Measurements from ENCODE around the gene ALG12. TPM values are rescaled to one million over a fixed set of nuclear protein-coding genes. Genes with fewer than 3 reads are reported as not detected.

Gene ALG12
- total RNA-seq, 1 experiment from 2014 or later: 16.6 TPM

DNA sequence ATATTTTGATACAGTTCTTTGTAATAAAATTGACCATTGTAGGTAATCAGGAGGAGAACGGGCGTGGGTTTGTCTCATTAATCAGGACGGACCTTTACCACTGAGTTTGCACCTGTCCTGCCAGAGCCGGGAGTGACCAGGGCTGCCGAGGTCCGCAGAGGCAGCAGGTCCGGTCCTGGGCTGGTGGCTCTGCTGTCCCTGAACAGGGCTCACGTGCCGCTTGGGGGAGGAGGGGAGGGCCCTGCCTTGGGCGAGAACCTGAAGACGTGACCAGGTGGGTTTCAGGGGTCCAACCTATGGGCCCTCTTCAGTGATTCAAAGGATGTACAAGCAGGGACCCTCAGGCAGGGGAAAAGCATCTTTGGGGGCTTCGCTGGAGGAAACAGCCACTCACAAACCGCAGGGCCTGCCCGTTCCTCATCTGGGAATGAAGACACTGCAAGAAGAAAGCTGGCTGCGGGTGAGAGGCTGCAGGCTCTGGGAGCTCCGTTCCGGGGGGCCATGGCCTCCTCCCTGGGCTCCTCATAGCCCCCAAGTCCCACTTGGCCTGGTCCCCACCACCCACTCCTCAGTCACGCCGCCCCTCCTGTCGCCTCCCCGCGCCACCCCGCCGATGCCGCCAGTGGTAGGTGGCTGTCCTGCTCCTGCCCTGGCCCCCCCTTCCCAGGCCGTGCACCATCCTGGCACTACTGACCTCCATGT is 9.4 kb upstream of the ALG12 start:
- ATAC-seq (no peak), DNase-seq (ENCODE audit: low read depth, low spot score) (no peak)
- H3K36me3 ChIP-seq (ENCODE audit: control insufficient read depth in 1 of 2, insufficient read depth in 2 of 2, low read length in 2 of 2): no peaks in the 10 kb centered on the region
- ChIA-PET CTCF (interaction anchor here (2.3 kb wide), 1 partner anchor 103 kb away, joined by 8 read pairs; no protein-coding TSS in a partner anchor), POLR2A (no interaction called here), RAD21 (ENCODE audit: low non-redundant PET in 1 of 2, low total read pairs in 2 of 2, uncharacterized antibody in 2 of 2, unreplicated experiment in 2 of 2) (no interaction called here)
- no peaks in the 10 kb centered on the region for H3K9me3 ChIP-seq (ENCODE audit: control insufficient read depth in 1 of 2, insufficient read depth in 1 of 2, low read depth in 1 of 2, low read length in 2 of 2)
- H3K9me2 ChIP-seq (ENCODE audit: insufficient read depth): no peaks in the 10 kb centered on the region
- no peaks in the 10 kb centered on the region for H3K27me3 ChIP-seq (ENCODE audit: insufficient read depth, low read length)
- H3K4me2 ChIP-seq (ENCODE audit: low read length): no peak overlapping the region
- no peak overlapping the region for H3K4me3 ChIP-seq (replicated peaks in 1 of 2; ENCODE audit: low read depth in 1 of 2, low read length in 2 of 2)
- H4K20me1 ChIP-seq (ENCODE audit: insufficient read depth): no peaks in the 10 kb centered on the region
- no peak overlapping the region for H3K27ac ChIP-seq (ENCODE audit: low read depth, low read length)
- H3K4me1 ChIP-seq (ENCODE audit: control insufficient read depth in 1 of 2, insufficient read depth in 2 of 2, low read length in 2 of 2): peaks cover 4 to 16% of the 10 kb centered on the region in 2 experiments; a peak in 3 of 4 replicates
- H3K9ac ChIP-seq (ENCODE audit: low read length): no peak overlapping the region
- no peak overlapping the region for H2AFZ ChIP-seq (ENCODE audit: low read depth, low read length, poor library complexity, severe bottlenecking)
- BruUV-seq (replicated peaks): no TSS peak
- intact Hi-C loops (cut with micrococcal nuclease): no loop called here
- TF ChIP-seq CEBPB (IDR thresholded peaks at IDR 0.05; ENCODE audit: low read depth): no peak
- TF ChIP-seq, protein P1, sequence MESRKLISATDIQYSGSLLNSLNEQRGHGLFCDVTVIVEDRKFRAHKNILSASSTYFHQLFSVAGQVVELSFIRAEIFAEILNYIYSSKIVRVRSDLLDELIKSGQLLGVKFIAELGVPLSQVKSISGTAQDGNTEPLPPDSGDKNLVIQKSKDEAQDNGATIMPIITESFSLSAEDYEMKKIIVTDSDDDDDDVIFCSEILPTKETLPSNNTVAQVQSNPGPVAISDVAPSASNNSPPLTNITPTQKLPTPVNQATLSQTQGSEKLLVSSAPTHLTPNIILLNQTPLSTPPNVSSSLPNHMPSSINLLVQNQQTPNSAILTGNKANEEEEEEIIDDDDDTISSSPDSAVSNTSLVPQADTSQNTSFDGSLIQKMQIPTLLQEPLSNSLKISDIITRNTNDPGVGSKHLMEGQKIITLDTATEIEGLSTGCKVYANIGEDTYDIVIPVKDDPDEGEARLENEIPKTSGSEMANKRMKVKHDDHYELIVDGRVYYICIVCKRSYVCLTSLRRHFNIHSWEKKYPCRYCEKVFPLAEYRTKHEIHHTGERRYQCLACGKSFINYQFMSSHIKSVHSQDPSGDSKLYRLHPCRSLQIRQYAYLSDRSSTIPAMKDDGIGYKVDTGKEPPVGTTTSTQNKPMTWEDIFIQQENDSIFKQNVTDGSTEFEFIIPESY (IDR thresholded peaks at IDR 0.05; ENCODE audit: extremely low read depth, insufficient replicate concordance, low read length): no peak
- TF ChIP-seq SP1 (IDR thresholded peaks at IDR 0.05; ENCODE audit: low read depth): no peak
- TF ChIP-seq TCF7L2 (IDR thresholded peaks at IDR 0.05; ENCODE audit: borderline replicate concordance, extremely low read depth, insufficient read depth, insufficient read length): no peak
- TF ChIP-seq, protein P2, sequence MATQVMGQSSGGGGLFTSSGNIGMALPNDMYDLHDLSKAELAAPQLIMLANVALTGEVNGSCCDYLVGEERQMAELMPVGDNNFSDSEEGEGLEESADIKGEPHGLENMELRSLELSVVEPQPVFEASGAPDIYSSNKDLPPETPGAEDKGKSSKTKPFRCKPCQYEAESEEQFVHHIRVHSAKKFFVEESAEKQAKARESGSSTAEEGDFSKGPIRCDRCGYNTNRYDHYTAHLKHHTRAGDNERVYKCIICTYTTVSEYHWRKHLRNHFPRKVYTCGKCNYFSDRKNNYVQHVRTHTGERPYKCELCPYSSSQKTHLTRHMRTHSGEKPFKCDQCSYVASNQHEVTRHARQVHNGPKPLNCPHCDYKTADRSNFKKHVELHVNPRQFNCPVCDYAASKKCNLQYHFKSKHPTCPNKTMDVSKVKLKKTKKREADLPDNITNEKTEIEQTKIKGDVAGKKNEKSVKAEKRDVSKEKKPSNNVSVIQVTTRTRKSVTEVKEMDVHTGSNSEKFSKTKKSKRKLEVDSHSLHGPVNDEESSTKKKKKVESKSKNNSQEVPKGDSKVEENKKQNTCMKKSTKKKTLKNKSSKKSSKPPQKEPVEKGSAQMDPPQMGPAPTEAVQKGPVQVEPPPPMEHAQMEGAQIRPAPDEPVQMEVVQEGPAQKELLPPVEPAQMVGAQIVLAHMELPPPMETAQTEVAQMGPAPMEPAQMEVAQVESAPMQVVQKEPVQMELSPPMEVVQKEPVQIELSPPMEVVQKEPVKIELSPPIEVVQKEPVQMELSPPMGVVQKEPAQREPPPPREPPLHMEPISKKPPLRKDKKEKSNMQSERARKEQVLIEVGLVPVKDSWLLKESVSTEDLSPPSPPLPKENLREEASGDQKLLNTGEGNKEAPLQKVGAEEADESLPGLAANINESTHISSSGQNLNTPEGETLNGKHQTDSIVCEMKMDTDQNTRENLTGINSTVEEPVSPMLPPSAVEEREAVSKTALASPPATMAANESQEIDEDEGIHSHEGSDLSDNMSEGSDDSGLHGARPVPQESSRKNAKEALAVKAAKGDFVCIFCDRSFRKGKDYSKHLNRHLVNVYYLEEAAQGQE (IDR thresholded peaks at IDR 0.05; ENCODE audit: low read depth): no peak
- TF ChIP-seq ATF3 (IDR thresholded peaks at IDR 0.05): no peak
- no peaks in the 10 kb centered on the region for H3K79me2 ChIP-seq (ENCODE audit: insufficient read depth, low read length)
